ENCODE results near the gene CCNB1IP1.
A peak's percentile ranks its signal among the peaks of the same experiment; 100 is the strongest.
"Not testable (repeated sequence)": the region's sequence is repeated elsewhere in the genome, so short reads cannot be mapped to it uniquely, and the experiment has no call there.

Gene CCNB1IP1

GRCh38 chr14:20331053-20331613, 1.9 kb downstream of the CCNB1IP1 start:
- DNase-seq: no peak

- no peak for DNase-seq
Observed at GRCh38 chr14:20329355-20329754, 3.7 kb downstream of the CCNB1IP1 start.

- no peak for DNase-seq
Observed at GRCh38 chr14:20328705-20329104, 4.4 kb downstream of the CCNB1IP1 start.

- DNase-seq: no peak
Observed at GRCh38 chr14:20327005-20327869, 5.8 kb downstream of the CCNB1IP1 start.

- DNase-seq: no peak
Observed at GRCh38 chr14:20317720-20318119, 15.4 kb downstream of the CCNB1IP1 start.

GRCh38 chr14:20314026-20314425, 19.1 kb downstream of the CCNB1IP1 start:
- DNase-seq: no peak

- no peak for DNase-seq
Observed at GRCh38 chr14:20306079-20306423, 27.0 kb downstream of the CCNB1IP1 start.

GRCh38 chr14:20305265-20306078, 27.6 kb downstream of the CCNB1IP1 start, which contains the start of gene TTC5:
Gene TTC5 (minus strand): TSS chr14:20305951. CDS start chr14:20305937, 14 bp downstream.
- peak; percentile 7 for DNase-seq

- DNase-seq: no peak
Observed at GRCh38 chr14:20302042-20302755, 30.9 kb downstream of the CCNB1IP1 start.

GRCh38 chr14:20295067-20295466, 38.0 kb downstream of the CCNB1IP1 start:
- no peak for DNase-seq

GRCh38 chr14:20294636-20295035, 38.4 kb downstream of the CCNB1IP1 start:
- DNase-seq: no peak

GRCh38 chr14:20281998-20282397, 51.1 kb downstream of the CCNB1IP1 start:
- DNase-seq: not testable (repeated sequence)

- not testable (repeated sequence) for DNase-seq
Observed at GRCh38 chr14:20280265-20280664, 52.8 kb downstream of the CCNB1IP1 start.

GRCh38 chr14:20278414-20278813, 54.7 kb downstream of the CCNB1IP1 start:
- DNase-seq: no peak

- DNase-seq: no peak
Observed at GRCh38 chr14:20277409-20277808, 55.7 kb downstream of the CCNB1IP1 start.

GRCh38 chr14:20274062-20274461, 59.0 kb downstream of the CCNB1IP1 start:
- DNase-seq: no peak

GRCh38 chr14:20264361-20264760, 68.7 kb downstream of the CCNB1IP1 start:
- not testable (repeated sequence) for DNase-seq

- DNase-seq: no peak
Observed at GRCh38 chr14:20262642-20263128, 70.4 kb downstream of the CCNB1IP1 start.
